K562 (cell line): ENCODE data around the gene TLCD1. TPM values are rescaled to one million over a fixed set of nuclear protein-coding genes. Genes with fewer than 3 reads are reported as not detected.

Experiments used
- CTBP1 ChIP-seq: fragments of 450-650 bp; IDR thresholded peaks from 2 replicates; pipeline ENCODE4 v1.6.1; 2016; ENCODE audit warnings: borderline replicate concordance
- DPF2 ChIP-seq: fragments of 450-650 bp; IDR thresholded peaks from 2 replicates; pipeline ENCODE4 v1.6.1; 2016
- FOXM1 ChIP-seq, 2 experiments: fragments of 450-650 bp in 1 of 2; sonication (generic) in 1 of 2; formaldehyde crosslinking in 1 of 2; IDR thresholded peaks; 2 replicates each; pipeline versions ENCODE4 v1.6.1 to v1.9.0; 2017 to 2022; ENCODE audit warnings: low read depth in 2 of 2, mild to moderate bottlenecking in 2 of 2, missing genetic modification reagents in 1 of 2, moderate library complexity in 1 of 2
- FOXO4 ChIP-seq: fragments of 450-650 bp; formaldehyde crosslinking; IDR thresholded peaks from 2 replicates; pipeline ENCODE4 v1.4.0; 2020; ENCODE audit warnings: mild to moderate bottlenecking, moderate library complexity
- GATA2 ChIP-seq: sonication (generic); formaldehyde crosslinking; IDR thresholded peaks from 2 replicates; pipeline ENCODE4 v1.4.0; 2020; ENCODE audit warnings: mild to moderate bottlenecking, missing genetic modification reagents
- HDAC1 ChIP-seq, 2 experiments: fragments of 450-650 bp; IDR thresholded peaks; 2 replicates each; pipeline ENCODE4 v1.6.1; 2016 to 2017; ENCODE audit warnings: inconsistent platforms in 1 of 2, mild to moderate bottlenecking in 1 of 2, moderate library complexity in 1 of 2
- KLF13 ChIP-seq: fragments of 450-650 bp; IDR thresholded peaks from 2 replicates; pipeline ENCODE4 v1.6.1; 2016; ENCODE audit warnings: missing genetic modification characterization, low read depth, mild to moderate bottlenecking, missing compliant biosample characterization, moderate library complexity, borderline replicate concordance
- PML ChIP-seq: IDR thresholded peaks from 2 replicates; pipeline ENCODE4 v1.6.1; 2012; ENCODE audit warnings: low read length, inconsistent platforms
- PYGO2 ChIP-seq: fragments of 450-650 bp; IDR thresholded peaks from 2 replicates; pipeline ENCODE4 v1.6.1; 2016; ENCODE audit warnings: mild to moderate bottlenecking, missing genetic modification characterization, moderate library complexity, missing compliant biosample characterization
- SAFB ChIP-seq: fragments of 200-400 bp; formaldehyde crosslinking; IDR thresholded peaks from 2 replicates; pipeline ENCODE4 v1.6.1; 2017; ENCODE audit warnings: low read depth, low read length, borderline replicate concordance
- SETDB1 ChIP-seq: IDR thresholded peaks from one replicate; pipeline ENCODE4 v1.6.1; 2012; ENCODE audit warnings: low read length, control low read depth, inconsistent platforms
- SMC3 ChIP-seq: conservative IDR thresholded peaks from 2 replicates; pipeline ENCODE4 v1.6.1; 2011; ENCODE audit warnings: low read depth, low read length, improper control_type of control experiment; ENCODE audit not compliant: insufficient read depth
- SREBF2 ChIP-seq: sonication (generic); formaldehyde crosslinking; IDR thresholded peaks from 2 replicates; pipeline ENCODE4 v1.4.0; 2020; ENCODE audit warnings: mild to moderate bottlenecking, missing genetic modification reagents
- TARDBP ChIP-seq: fragments of 450-650 bp; IDR thresholded peaks from 2 replicates; pipeline ENCODE4 v1.6.1; 2016
- TSHZ1 ChIP-seq: fragments of 250-450 bp; sonication (Bioruptor Pico); IDR thresholded peaks from 2 replicates; pipeline ENCODE4 v1.4.0; 2020; ENCODE audit warnings: mild to moderate bottlenecking, moderate library complexity
- ZBTB7A ChIP-seq: IDR thresholded peaks from 2 replicates; pipeline ENCODE4 v1.6.1; 2011; ENCODE audit warnings: low read depth, mild to moderate bottlenecking, low read length, moderate library complexity, borderline replicate concordance; ENCODE audit not compliant: control insufficient read depth
- ZSCAN29 ChIP-seq: fragments of 450-650 bp; IDR thresholded peaks from 2 replicates; pipeline ENCODE4 v1.6.1; 2017
- polyA plus RNA-seq, 8 experiments: library from polyadenylated mRNA; depleted of rRNA in 4 of 8; stranded (reverse) in 5 of 8; unstranded in 3 of 8; fragments of >200 nt; fragmentation: Nextera tagmentation in 2 of 8; fragmentation: Illumina TruSeq in 1 of 8; extraction: Ambion mirVana in 2 of 8; extraction: Trizol in 1 of 8; gene quantifications; 2 replicates each; pipeline versions ENCODE4 v1.2.1 to v1.2.3, GENCODE V29; 2011 to 2014; ENCODE audit warnings: inconsistent platforms in 1 of 8, missing spikeins in 1 of 8
- total RNA-seq, 7 experiments: library from RNA; depleted of rRNA in 6 of 7; stranded (reverse); fragments of >200 nt in 6 of 7; fragmentation: Illumina TruSeq in 2 of 7; extraction: Trizol in 2 of 7; gene quantifications; 2 replicates each; pipeline versions ENCODE4 v1.2.1 to v1.2.3, GENCODE V29; 2011 to 2021; ENCODE audit warnings: low replicate concordance in 1 of 7
- TF ChIP-seq, protein P1 (sequence below): fragments of 450-650 bp; IDR thresholded peaks from 2 replicates; pipeline ENCODE4 v1.6.1; 2016; ENCODE audit warnings: borderline replicate concordance
- TF ChIP-seq, protein P2 (sequence below): fragments of 450-650 bp; formaldehyde crosslinking; conservative IDR thresholded peaks from 2 replicates; pipeline ENCODE4 v1.4.0; 2022; ENCODE audit warnings: mild to moderate bottlenecking, missing genetic modification characterization

Gene TLCD1
- total and polyA plus RNA-seq, 9 of the 15 experiments (the other 6 are each of a cell fraction or from before 2014, with no cell fraction given), result 6.8 to 37.7 (median 21.7) TPM

GRCh38 chr17:28728364-28729200, 2.5 kb upstream of the TLCD1 start, which contains the start of gene NEK8 (continued):
- TF ChIP-seq PYGO2 (tag) (no peak), PML (peak; percentile 71), SETDB1 (no peak), TSHZ1 (no peak), FOXM1 (IDR thresholded peaks at IDR 0.05; ENCODE audit: low read depth) (no peak), FOXM1 (CRISPR knock-in tag; IDR thresholded peaks at IDR 0.05; ENCODE audit: low read depth) (peak; percentile 83; the same call in 1 of the 2 replicates), SMC3 (no peak), DPF2 (0 out of 2 replicates have a peak, but pooled peaks have one; percentile 6), TARDBP (peak; percentile 79), GATA2 (CRISPR knock-in tag) (0 out of 2 replicates have a peak, but pooled peaks have one; percentile 7), ZBTB7A (peak; percentile 78; the same call in 1 of the 2 replicates), ZSCAN29 (peak; percentile 7; the same call in 1 of the 2 replicates), CTBP1 (peak; percentile 2; the same call in 1 of the 2 replicates), HDAC1 (IDR thresholded peaks at IDR 0.05) (peak in 1 of 2 experiments; percentile 92; a peak in 2 of 4 replicates), SAFB (peak; percentile 99), FOXO4 (no peak), SREBF2 (peak; percentile 30; the same call in 1 of the 2 replicates), KLF13 (tag) (peak; percentile 72)
- TF ChIP-seq, protein P1, sequence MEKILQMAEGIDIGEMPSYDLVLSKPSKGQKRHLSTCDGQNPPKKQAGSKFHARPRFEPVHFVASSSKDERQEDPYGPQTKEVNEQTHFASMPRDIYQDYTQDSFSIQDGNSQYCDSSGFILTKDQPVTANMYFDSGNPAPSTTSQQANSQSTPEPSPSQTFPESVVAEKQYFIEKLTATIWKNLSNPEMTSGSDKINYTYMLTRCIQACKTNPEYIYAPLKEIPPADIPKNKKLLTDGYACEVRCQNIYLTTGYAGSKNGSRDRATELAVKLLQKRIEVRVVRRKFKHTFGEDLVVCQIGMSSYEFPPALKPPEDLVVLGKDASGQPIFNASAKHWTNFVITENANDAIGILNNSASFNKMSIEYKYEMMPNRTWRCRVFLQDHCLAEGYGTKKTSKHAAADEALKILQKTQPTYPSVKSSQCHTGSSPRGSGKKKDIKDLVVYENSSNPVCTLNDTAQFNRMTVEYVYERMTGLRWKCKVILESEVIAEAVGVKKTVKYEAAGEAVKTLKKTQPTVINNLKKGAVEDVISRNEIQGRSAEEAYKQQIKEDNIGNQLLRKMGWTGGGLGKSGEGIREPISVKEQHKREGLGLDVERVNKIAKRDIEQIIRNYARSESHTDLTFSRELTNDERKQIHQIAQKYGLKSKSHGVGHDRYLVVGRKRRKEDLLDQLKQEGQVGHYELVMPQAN, result peak; percentile 77; the same call in 1 of the 2 replicates
- TF ChIP-seq, protein P2, sequence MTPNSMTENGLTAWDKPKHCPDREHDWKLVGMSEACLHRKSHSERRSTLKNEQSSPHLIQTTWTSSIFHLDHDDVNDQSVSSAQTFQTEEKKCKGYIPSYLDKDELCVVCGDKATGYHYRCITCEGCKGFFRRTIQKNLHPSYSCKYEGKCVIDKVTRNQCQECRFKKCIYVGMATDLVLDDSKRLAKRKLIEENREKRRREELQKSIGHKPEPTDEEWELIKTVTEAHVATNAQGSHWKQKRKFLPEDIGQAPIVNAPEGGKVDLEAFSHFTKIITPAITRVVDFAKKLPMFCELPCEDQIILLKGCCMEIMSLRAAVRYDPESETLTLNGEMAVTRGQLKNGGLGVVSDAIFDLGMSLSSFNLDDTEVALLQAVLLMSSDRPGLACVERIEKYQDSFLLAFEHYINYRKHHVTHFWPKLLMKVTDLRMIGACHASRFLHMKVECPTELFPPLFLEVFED (CRISPR knock-in tag), result peak; percentile 46; the same call in 1 of the 2 replicates
